ENCODE data around the gene CERS2. TPM values are rescaled to one million over a fixed set of nuclear protein-coding genes. Genes with fewer than 3 reads are reported as not detected.

Gene CERS2
- total and polyA plus RNA-seq, 2 of the 13 experiments (the other 11 are each of a cell fraction or from before 2014, with no cell fraction given) = 269 to 298 TPM

GRCh38 chr1:150963321-150964163, 11.1 kb downstream of the CERS2 start:
- no peak overlapping the region for H3K9ac ChIP-seq (ENCODE audit: insufficient read depth, low read depth, low read length)
- intact Hi-C loops (cut with micrococcal nuclease; ENCODE audit: unreplicated experiment) (no loop called here), in situ Hi-C loops (cut with HindIII; ENCODE audit: extremely low pct_ligation_motif_present, low pct_unique_long_range_greater_than_20kb) (no loop called here)
- H3K27me3 ChIP-seq (ENCODE audit: control insufficient read depth in 1 of 2, insufficient read depth in 2 of 2, low read length in 2 of 2) = no peaks in the 10 kb centered on the region
- H3K4me2 ChIP-seq (ENCODE audit: low read depth, low read length) = no peak overlapping the region
- peaks cover 11% of the 10 kb centered on the region; the same call in 1 of the 2 replicates for H4K20me1 ChIP-seq (ENCODE audit: insufficient read depth, low read length)
- ChIA-PET CTCF (ENCODE audit: low intra/inter-chr PET ratio, low total read pairs) (no interaction called here), POLR2A (interaction anchor here (0.7 to 3.0 kb wide), 5 partner anchors 8 to 43 kb away, joined by 4 to 12 read pairs (median 6); partner anchors contain the start of genes CERS2 and MINDY1)
- peaks cover 44 to 84% of the 10 kb centered on the region in 2 experiments for H3K36me3 ChIP-seq (replicated peaks in 1 of 2; ENCODE audit: control insufficient read depth in 1 of 2, insufficient read depth in 2 of 2, low read length in 2 of 2)
- ATAC-seq (no peak), DNase-seq (ENCODE audit: low spot score) (no peak), FAIRE-seq (no peak)
- BruUV-seq (replicated peaks) = no TSS peak
- over 99% methylated on average over 9 of the region's 10 CpGs for WGBS (ENCODE audit: low lambda C conversion rate)
- peaks cover 5% of the 10 kb centered on the region for H3K79me2 ChIP-seq (ENCODE audit: insufficient read depth, low read length)
- H2AFZ ChIP-seq (ENCODE audit: low read length) = no peak overlapping the region
- no peak overlapping the region for H3K27ac ChIP-seq (ENCODE audit: extremely low read length, insufficient read depth, low read length)
- H3K4me3 ChIP-seq (replicated peaks in 1 of 3; ENCODE audit: insufficient read depth in 1 of 3, low read depth in 2 of 3, low read length in 3 of 3) = no peak overlapping the region
- TF ChIP-seq POLR2AphosphoS5 (IDR thresholded peaks at IDR 0.05; ENCODE audit: low read depth, low read length) (peak; percentile 3; the same call in 1 of the 2 replicates), POLR2G (IDR thresholded peaks at IDR 0.05; ENCODE audit: low read depth, low read length) (peak; percentile 45; the same call in 1 of the 2 replicates), DNMT3B (CRISPR knock-in tag; conservative IDR thresholded peaks at IDR 0.05) (no peak), TCF7L2 (IDR thresholded peaks at IDR 0.05; ENCODE audit: low read depth, low read length) (no peak), MBD4 (IDR thresholded peaks at IDR 0.05; ENCODE audit: borderline replicate concordance, low read length) (0 out of 2 replicates have a peak, but pooled peaks have one; percentile 49), RBM22 (optimal IDR thresholded peaks at IDR 0.05; ENCODE audit: low read length) (peak; percentile 93), KDM2A (CRISPR knock-in tag; IDR thresholded peaks at IDR 0.05; ENCODE audit: borderline replicate concordance, low read depth) (0 out of 2 replicates have a peak, but pooled peaks have one; percentile 30), AGO2 (optimal IDR thresholded peaks at IDR 0.05; ENCODE audit: low read depth, low read length) (peak; percentile 23), ZNF382 (CRISPR knock-in tag; IDR thresholded peaks at IDR 0.05; ENCODE audit: borderline replicate concordance) (no peak), BRD4 (CRISPR knock-in tag; IDR thresholded peaks at IDR 0.05) (no peak)
- TF ChIP-seq, protein P1, sequence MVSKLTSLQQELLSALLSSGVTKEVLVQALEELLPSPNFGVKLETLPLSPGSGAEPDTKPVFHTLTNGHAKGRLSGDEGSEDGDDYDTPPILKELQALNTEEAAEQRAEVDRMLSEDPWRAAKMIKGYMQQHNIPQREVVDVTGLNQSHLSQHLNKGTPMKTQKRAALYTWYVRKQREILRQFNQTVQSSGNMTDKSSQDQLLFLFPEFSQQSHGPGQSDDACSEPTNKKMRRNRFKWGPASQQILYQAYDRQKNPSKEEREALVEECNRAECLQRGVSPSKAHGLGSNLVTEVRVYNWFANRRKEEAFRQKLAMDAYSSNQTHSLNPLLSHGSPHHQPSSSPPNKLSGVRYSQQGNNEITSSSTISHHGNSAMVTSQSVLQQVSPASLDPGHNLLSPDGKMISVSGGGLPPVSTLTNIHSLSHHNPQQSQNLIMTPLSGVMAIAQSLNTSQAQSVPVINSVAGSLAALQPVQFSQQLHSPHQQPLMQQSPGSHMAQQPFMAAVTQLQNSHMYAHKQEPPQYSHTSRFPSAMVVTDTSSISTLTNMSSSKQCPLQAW (CRISPR knock-in tag; IDR thresholded peaks at IDR 0.05) = no peak
- no peaks in the 10 kb centered on the region for H3K9me3 ChIP-seq (ENCODE audit: low read length)
- H3K4me1 ChIP-seq (ENCODE audit: insufficient read depth, low read length) = peaks cover 14% of the 10 kb centered on the region
